Keratinocyte (primary cell): Measurements from ENCODE around the gene NSF. TPM values are rescaled to one million over a fixed set of nuclear protein-coding genes. Genes with fewer than 3 reads are reported as not detected.

Experiments
- DNase-seq: peaks from one replicate; pipeline ENCODE4 v3.0.0-alpha.2; 2011; ENCODE audit warnings: low read depth, missing footprints, low spot score
- FAIRE-seq: peaks from 2 replicates; lab custom pipeline; 2011; peaks lifted over from hg19 to GRCh38; lab: Jason Lieb, UNC
- H2AFZ ChIP-seq: 2 replicates; pipeline ENCODE4 v1.6.0; 2012; ENCODE audit warnings: low read length, control low read depth, inconsistent platforms; ENCODE audit not compliant: control insufficient read depth
- H3K27ac ChIP-seq: 2 replicates; pipeline ENCODE4 v1.5.1; 2011; ENCODE audit warnings: low read length; ENCODE audit not compliant: control insufficient read depth, insufficient read depth
- H3K27me3 ChIP-seq: 3 replicates; pipeline ENCODE4 v1.6.0; 2011; ENCODE audit warnings: low read length; ENCODE audit not compliant: control insufficient read depth, insufficient read depth; ENCODE audit errors: extremely low read depth
- H3K36me3 ChIP-seq, 2 experiments: 2 replicates in 1 of 2; 3 replicates in 1 of 2; pipeline ENCODE4 v1.5.1; 2011; ENCODE audit warnings: low read length in 2 of 2, mild to moderate bottlenecking in 1 of 2; ENCODE audit not compliant: control insufficient read depth in 2 of 2, insufficient read depth in 2 of 2; ENCODE audit errors: extremely low read depth in 1 of 2
- H3K4me1 ChIP-seq: 3 replicates; pipeline ENCODE4 v1.5.1; 2011; ENCODE audit warnings: low read length; ENCODE audit not compliant: control insufficient read depth, insufficient read depth; ENCODE audit errors: extremely low read depth
- H3K4me2 ChIP-seq: 3 replicates; pipeline ENCODE4 v1.6.0; 2011; ENCODE audit warnings: low read depth, low read length; ENCODE audit not compliant: control insufficient read depth, insufficient read depth; ENCODE audit errors: extremely low read depth
- H3K4me3 ChIP-seq, 3 experiments: fragments of 200-600 bp in 1 of 3; sonication (generic) in 1 of 3; 2 replicates in 2 of 3; 3 replicates in 1 of 3; pipeline ENCODE4 v1.5.1; 2011 to 2016; ENCODE audit warnings: low read length in 3 of 3, mild to moderate bottlenecking in 3 of 3, control low read depth in 2 of 3, inconsistent platforms in 1 of 3, low read depth in 1 of 3, mixed read lengths in 1 of 3, mixed run types in 1 of 3, moderate library complexity in 1 of 3; ENCODE audit not compliant: control insufficient read depth in 2 of 3, insufficient read depth in 2 of 3; ENCODE audit errors: extremely low read depth in 1 of 3
- H3K79me2 ChIP-seq: 2 replicates; pipeline ENCODE4 v1.6.0; 2012; ENCODE audit warnings: low read length; ENCODE audit not compliant: control insufficient read depth, insufficient read depth
- H3K9ac ChIP-seq: 3 replicates; pipeline ENCODE4 v1.6.0; 2011; ENCODE audit warnings: low read length; ENCODE audit not compliant: control insufficient read depth, insufficient read depth; ENCODE audit errors: extremely low read depth
- H3K9me1 ChIP-seq: 3 replicates; pipeline ENCODE4 v1.6.0; 2011; ENCODE audit warnings: low read length; ENCODE audit not compliant: control insufficient read depth, insufficient read depth; ENCODE audit errors: extremely low read depth
- H3K9me3 ChIP-seq: 2 replicates; pipeline ENCODE4 v1.5.1; 2012; ENCODE audit warnings: low read depth, low read length; ENCODE audit not compliant: control insufficient read depth
- H4K20me1 ChIP-seq: 3 replicates; pipeline ENCODE4 v1.6.0; 2011; ENCODE audit warnings: low read length; ENCODE audit not compliant: control insufficient read depth, insufficient read depth; ENCODE audit errors: extremely low read depth
- CTCF ChIP-seq, 3 experiments: IDR thresholded peaks in 1 of 3; conservative IDR thresholded peaks in 1 of 3; optimal IDR thresholded peaks in 1 of 3; 2 replicates in 2 of 3; 3 replicates in 1 of 3; pipeline versions ENCODE3 to v1.5.1; 2011; ENCODE audit warnings: low read length in 3 of 3, mild to moderate bottlenecking in 3 of 3, moderate library complexity in 2 of 3, control low read depth in 1 of 3, inconsistent platforms in 1 of 3; ENCODE audit not compliant: insufficient read depth in 2 of 3; ENCODE audit errors: extremely low read depth in 1 of 3
- EZH2 ChIP-seq: IDR thresholded peaks from one replicate; pipeline ENCODE4 v1.6.1; 2012; ENCODE audit warnings: inconsistent platforms, mild to moderate bottlenecking, low read length, moderate library complexity
- dilution Hi-C: fragments of 300-500 bp; cut with MboI; formaldehyde crosslinking; loops from one replicate; pipeline ENCODE4 v1.7.0; 2020; ENCODE audit warnings: low sequenced_read_pairs; ENCODE audit not compliant: extremely low pct_ligation_motif_present
- polyA plus RNA-seq, 5 experiments: library from polyadenylated mRNA; depleted of rRNA in 3 of 5; stranded (reverse) in 3 of 5; stranded (forward) in 1 of 5; unstranded in 1 of 5; fragments of >200 nt; gene quantifications; 1 replicate in 1 of 5; 2 replicates in 3 of 5; 3 replicates in 1 of 5; pipeline versions ENCODE4 v1.2.1 to v1.2.3, GENCODE V29; 2011 to 2012; ENCODE audit warnings: missing spikeins in 2 of 5, low read depth in 1 of 5, low replicate concordance in 1 of 5

NSF gene
- polyA plus RNA-seq, 1 donor (not counting 4 experiments of a cell fraction or from before 2014, with no cell fraction given), result 32.3 TPM

- H3K4me2 ChIP-seq, result peak overlapping the region; percentile 80
- H3K9ac ChIP-seq, result peak overlapping the region; percentile 61
Measured at GRCh38 chr17:46772475-46773220, 182.2 kb downstream of the NSF start.

GRCh38 chr17:46773221-46773605 lies 182.7 kb downstream of the NSF start:
- DNase-seq, result no peak
- dilution Hi-C loops, result no loop called here

More at GRCh38 chr17:46772475-46773220, 182.2 kb downstream of the NSF start:
- peak; percentile 32 for FAIRE-seq
- Histone ChIP-seq H3K9me3 (no peaks in the 10 kb centered on the region), H4K20me1 (no peaks in the 10 kb centered on the region), H3K4me3 (peak overlapping the region in 2 of 3 experiments; percentile 44 to 60), H3K4me1 (peaks cover 18% of the 10 kb centered on the region), H2AFZ (peak overlapping the region; percentile 63), H3K79me2 (no peaks in the 10 kb centered on the region), H3K36me3 (no peaks in the 10 kb centered on the region), H3K27ac (peak overlapping the region; percentile 14), H3K9me1 (no peaks in the 10 kb centered on the region), H3K27me3 (no peaks in the 10 kb centered on the region)
- DNase-seq, result no peak
- TF ChIP-seq CTCF (optimal IDR thresholded peaks at IDR 0.05 in 1 of 3, IDR thresholded peaks at IDR 0.05 in 1 of 3, conservative IDR thresholded peaks at IDR 0.05 in 1 of 3; ENCODE audit: extremely low read depth in 1 of 3, insufficient read depth in 2 of 3, low read length in 3 of 3), result no peak
- no peak for TF ChIP-seq EZH2
- dilution Hi-C loops, result no loop called here

More at GRCh38 chr17:46773221-46773605, 182.7 kb downstream of the NSF start:
- Histone ChIP-seq H3K4me1 (peaks cover 18% of the 10 kb centered on the region), H3K4me3 (no peak overlapping the region), H4K20me1 (no peaks in the 10 kb centered on the region), H3K4me2 (no peak overlapping the region), H3K36me3 (no peaks in the 10 kb centered on the region), H3K9me1 (no peaks in the 10 kb centered on the region), H3K9ac (no peak overlapping the region), H3K27me3 (peaks cover 1% of the 10 kb centered on the region), H2AFZ (no peak overlapping the region), H3K9me3 (no peaks in the 10 kb centered on the region), H3K79me2 (no peaks in the 10 kb centered on the region), H3K27ac (no peak overlapping the region)
- no peak for FAIRE-seq
- TF ChIP-seq EZH2 (no peak), CTCF (optimal IDR thresholded peaks at IDR 0.05 in 1 of 3, IDR thresholded peaks at IDR 0.05 in 1 of 3, conservative IDR thresholded peaks at IDR 0.05 in 1 of 3; ENCODE audit: extremely low read depth in 1 of 3, insufficient read depth in 2 of 3, low read length in 3 of 3) (no peak)
